Activated B cell treated with CpG ODN at 0.5 μM for 24 hours (primary cell): ENCODE data around the gene DUSP7. TPM values are rescaled to one million over a fixed set of nuclear protein-coding genes. Genes with fewer than 3 reads are reported as not detected.

Experiments used
- ATAC-seq: fragments of 200-7000 bp; cut with Tn5 transposase; one replicate; pipeline ENCODE4 v1.10.0; 2021; ENCODE audit warnings: low read depth, mild to moderate bottlenecking, moderate library complexity
- CTCF ChIA-PET: fragments of 350-600 bp; sonication (Branson Sonifier 250); formaldehyde crosslinking; loops from one replicate; lab custom pipeline; 2021; ENCODE audit warnings: antibody characterized with exemption; lab: Charles Lee
- POLR2A ChIA-PET: fragments of 350-600 bp; sonication (Branson Sonifier 250); formaldehyde crosslinking; loops from one replicate; lab custom pipeline; 2021; ENCODE audit warnings: antibody characterized with exemption; lab: Charles Lee
- DNase-seq: peaks from one replicate; pipeline ENCODE4 v3.0.0; 2022
- H3K27ac Mint-ChIP-seq: one replicate; pipeline ENCODE4 v1.8.0; 2020; ENCODE audit warnings: mixed read lengths
- H3K27me3 Mint-ChIP-seq: one replicate; pipeline ENCODE4 v1.8.0; 2021; ENCODE audit warnings: mixed read lengths
- H3K36me3 Mint-ChIP-seq: one replicate; pipeline ENCODE4 v1.8.0; 2021; ENCODE audit warnings: low read depth, mixed read lengths
- H3K4me1 Mint-ChIP-seq: one replicate; pipeline ENCODE4 v1.8.0; 2021; ENCODE audit warnings: mixed read lengths
- H3K4me3 Mint-ChIP-seq: one replicate; pipeline ENCODE4 v1.8.0; 2020; ENCODE audit warnings: mild to moderate bottlenecking, mixed read lengths
- H3K9me3 Mint-ChIP-seq: one replicate; pipeline ENCODE4 v1.8.0; 2020; ENCODE audit warnings: mixed read lengths
- intact Hi-C: fragments of 100-400 bp; cut with micrococcal nuclease; formaldehyde crosslinking; loops from one replicate; pipeline ENCODE4 v1.15.1; 2024
- total RNA-seq: library from RNA; stranded (reverse); gene quantifications from 2 replicates; pipeline ENCODE4 v1.2.3, GENCODE V29; 2022
- TF ChIP-seq, protein P1 (sequence below): fragments of 200-600 bp; IDR thresholded peaks from one replicate; pipeline ENCODE4 v1.8.0; 2022; ENCODE audit warnings: antibody characterized with exemption, mild to moderate bottlenecking

Gene DUSP7
- total RNA-seq, 1 donor from 2014 or later = 4.3 TPM

DNA sequence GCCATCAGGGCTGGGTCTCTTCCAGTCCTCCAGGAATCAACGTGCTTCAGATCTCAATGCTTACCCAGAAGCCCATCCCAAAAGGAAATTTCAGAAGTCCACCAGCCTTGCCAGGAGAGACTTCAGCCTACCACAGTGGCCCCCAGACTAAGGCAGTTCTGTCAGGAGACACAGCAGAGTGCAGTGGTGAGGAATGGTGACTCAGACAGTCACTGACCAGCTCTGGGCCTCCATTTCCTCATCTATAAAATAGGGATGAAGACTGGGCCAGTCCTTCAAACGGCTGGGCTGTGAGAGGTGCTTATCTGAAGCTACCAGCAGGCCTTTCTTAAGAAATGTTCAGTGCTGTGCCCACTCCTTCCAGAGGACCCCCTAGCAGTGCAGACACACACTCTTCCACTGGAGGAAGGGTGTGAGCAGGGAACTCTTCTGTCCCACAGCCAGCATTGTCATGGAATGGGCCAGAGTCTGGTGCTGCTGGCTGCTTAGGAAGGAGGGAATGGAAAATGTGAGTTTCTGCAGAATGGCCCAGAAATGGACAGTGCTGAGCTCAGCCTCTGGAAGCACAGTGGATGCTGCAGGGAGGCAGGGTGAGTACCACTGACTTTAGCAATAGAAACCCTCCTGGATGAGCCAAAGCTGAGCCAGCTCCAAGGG lies 41.6 kb upstream of the DUSP7 start:
- no peak for DNase-seq
- Mint-ChIP-seq H3K4me3 (no peak overlapping the region), H3K27ac (no peak overlapping the region), H3K4me1 (no peaks in the 10 kb centered on the region), H3K36me3 (peaks cover 2% of the 10 kb centered on the region), H3K27me3 (no peaks in the 10 kb centered on the region), H3K9me3 (peaks cover 3% of the 10 kb centered on the region)
- intact Hi-C loops = no loop called here
- ChIA-PET POLR2A (no interaction called here), CTCF (no interaction called here)
- TF ChIP-seq, protein P1, sequence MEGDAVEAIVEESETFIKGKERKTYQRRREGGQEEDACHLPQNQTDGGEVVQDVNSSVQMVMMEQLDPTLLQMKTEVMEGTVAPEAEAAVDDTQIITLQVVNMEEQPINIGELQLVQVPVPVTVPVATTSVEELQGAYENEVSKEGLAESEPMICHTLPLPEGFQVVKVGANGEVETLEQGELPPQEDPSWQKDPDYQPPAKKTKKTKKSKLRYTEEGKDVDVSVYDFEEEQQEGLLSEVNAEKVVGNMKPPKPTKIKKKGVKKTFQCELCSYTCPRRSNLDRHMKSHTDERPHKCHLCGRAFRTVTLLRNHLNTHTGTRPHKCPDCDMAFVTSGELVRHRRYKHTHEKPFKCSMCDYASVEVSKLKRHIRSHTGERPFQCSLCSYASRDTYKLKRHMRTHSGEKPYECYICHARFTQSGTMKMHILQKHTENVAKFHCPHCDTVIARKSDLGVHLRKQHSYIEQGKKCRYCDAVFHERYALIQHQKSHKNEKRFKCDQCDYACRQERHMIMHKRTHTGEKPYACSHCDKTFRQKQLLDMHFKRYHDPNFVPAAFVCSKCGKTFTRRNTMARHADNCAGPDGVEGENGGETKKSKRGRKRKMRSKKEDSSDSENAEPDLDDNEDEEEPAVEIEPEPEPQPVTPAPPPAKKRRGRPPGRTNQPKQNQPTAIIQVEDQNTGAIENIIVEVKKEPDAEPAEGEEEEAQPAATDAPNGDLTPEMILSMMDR = no peak
- ATAC-seq = no peak

- intact Hi-C loops = no loop called here
- Mint-ChIP-seq H3K9me3 (no peaks in the 10 kb centered on the region), H3K27ac (no peak overlapping the region), H3K4me3 (no peak overlapping the region), H3K27me3 (no peaks in the 10 kb centered on the region), H3K4me1 (no peaks in the 10 kb centered on the region), H3K36me3 (peaks cover 2% of the 10 kb centered on the region)
- ChIA-PET POLR2A (no interaction called here), CTCF (no interaction called here)
- TF ChIP-seq, protein P1 = no peak
- DNase-seq = no peak
- ATAC-seq = no peak
Observed at GRCh38 chr3:52095990-52096775, 39.8 kb upstream of the DUSP7 start.

GRCh38 chr3:52094571-52095485 lies 38.5 kb upstream of the DUSP7 start:
- CTCF ChIA-PET = no interaction called here

GRCh38 chr3:52093756-52094545 lies 37.6 kb upstream of the DUSP7 start:
- Mint-ChIP-seq H3K27me3 (no peaks in the 10 kb centered on the region), H3K36me3 (no peaks in the 10 kb centered on the region), H3K4me1 (no peaks in the 10 kb centered on the region), H3K4me3 (no peak overlapping the region), H3K9me3 (no peaks in the 10 kb centered on the region), H3K27ac (no peak overlapping the region)
- no peak for ATAC-seq
- TF ChIP-seq, protein P1 = no peak
- DNase-seq = no peak
- CTCF ChIA-PET = no interaction called here
- POLR2A ChIA-PET = no interaction called here
- intact Hi-C loops = no loop called here

More at GRCh38 chr3:52094571-52095485, 38.5 kb upstream of the DUSP7 start:
- intact Hi-C loops = no loop called here
- Mint-ChIP-seq H3K4me1 (no peaks in the 10 kb centered on the region), H3K27me3 (no peaks in the 10 kb centered on the region), H3K9me3 (no peaks in the 10 kb centered on the region), H3K4me3 (no peak overlapping the region), H3K36me3 (no peaks in the 10 kb centered on the region), H3K27ac (no peak overlapping the region)
- no peak for DNase-seq
- no peak for ATAC-seq
- POLR2A ChIA-PET = no interaction called here
- TF ChIP-seq, protein P1 = no peak
